ENCODE measurements around the gene OR5H1. TPM values are rescaled to one million over a fixed set of nuclear protein-coding genes. Genes with fewer than 3 reads are reported as not detected.
A peak's percentile ranks its signal among the peaks of the same experiment; 100 is the strongest.

OR5H1 gene
- polyA plus RNA-seq (2013, experiment 1 of 2), result not detected
- polyA plus RNA-seq (2013, experiment 2 of 2), result not detected

GRCh38 chr3:98130421-98130820 is at the start of gene OR5H1:
Gene OR5H1, plus strand, starts transcription at chr3:98130721. Its CDS starts 1,977 bp downstream, at chr3:98132698.
- H3K36me3 ChIP-seq (ENCODE audit: control insufficient read depth, insufficient read depth, low read length), result no peaks in the 10 kb centered on the region
- no peak within 1 kb of the TSS for H3K56ac ChIP-seq (ENCODE audit: low read length)
- H3K79me2 ChIP-seq (ENCODE audit: control insufficient read depth, insufficient read depth, low read length), result no peaks in the 10 kb centered on the region
- no peak for DNase-seq
- WGBS (ENCODE audit: extremely low coverage, insufficient coverage, low lambda C conversion rate), result no CpG with 5 or more reads among the region's 1 CpG
- H2BK120ac ChIP-seq (ENCODE audit: low read depth, low read length), result no peak within 1 kb of the TSS
- H3K4me3 ChIP-seq (ENCODE audit: low read length), result no peak within 1 kb of the TSS
- no peak within 1 kb of the TSS for H3K23ac ChIP-seq (ENCODE audit: low read length)
- no peak within 1 kb of the TSS for H2BK15ac ChIP-seq (replicated peaks; ENCODE audit: low read depth)
- no peak within 1 kb of the TSS for H2AK5ac ChIP-seq (ENCODE audit: low read length)
- no peak within 1 kb of the TSS for H3K18ac ChIP-seq (ENCODE audit: low read length)
- no peaks in the 10 kb centered on the region for H3K4me1 ChIP-seq (ENCODE audit: control insufficient read depth, low read depth, low read length)
- H3K4me2 ChIP-seq (ENCODE audit: low read length), result no peak within 1 kb of the TSS
- no peaks in the 10 kb centered on the region for H3K27me3 ChIP-seq (ENCODE audit: insufficient read depth, low read length, poor library complexity)
- H4K5ac ChIP-seq (ENCODE audit: low read length), result no peak within 1 kb of the TSS
- H2BK5ac ChIP-seq (ENCODE audit: low read length), result no peak within 1 kb of the TSS
- H3K27ac ChIP-seq (ENCODE audit: low read depth, low read length), result no peak within 1 kb of the TSS
- no peak within 1 kb of the TSS for H4K8ac ChIP-seq (ENCODE audit: low read depth, low read length)
- no peaks in the 10 kb centered on the region for H3K79me1 ChIP-seq (ENCODE audit: low read length)
- no peak within 1 kb of the TSS for H3K9ac ChIP-seq (ENCODE audit: low read length)
- no peak within 1 kb of the TSS for H3K4ac ChIP-seq (ENCODE audit: low read depth, low read length)

- Histone ChIP-seq H3K56ac (ENCODE audit: low read length) (no peak within 1 kb of the TSS), H3K27ac (ENCODE audit: low read depth, low read length) (no peak within 1 kb of the TSS), H2BK15ac (replicated peaks; ENCODE audit: low read depth) (no peak within 1 kb of the TSS), H4K8ac (ENCODE audit: low read depth, low read length) (peak within 1 kb of the TSS; percentile 28), H2BK5ac (ENCODE audit: low read length) (no peak within 1 kb of the TSS), H3K79me2 (ENCODE audit: control insufficient read depth, insufficient read depth, low read length) (no peaks in the 10 kb centered on the region), H3K4me1 (ENCODE audit: control insufficient read depth, low read depth, low read length) (no peaks in the 10 kb centered on the region), H4K5ac (ENCODE audit: low read length) (no peak within 1 kb of the TSS), H3K27me3 (ENCODE audit: insufficient read depth, low read length, poor library complexity) (no peaks in the 10 kb centered on the region), H3K18ac (ENCODE audit: low read length) (no peak within 1 kb of the TSS), H3K23ac (ENCODE audit: low read length) (no peak within 1 kb of the TSS), H3K4ac (ENCODE audit: low read depth, low read length) (no peak within 1 kb of the TSS), H3K79me1 (ENCODE audit: low read length) (no peaks in the 10 kb centered on the region), H3K4me3 (ENCODE audit: low read length) (no peak within 1 kb of the TSS), H3K36me3 (ENCODE audit: control insufficient read depth, insufficient read depth, low read length) (no peaks in the 10 kb centered on the region), H2AK5ac (ENCODE audit: low read length) (no peak within 1 kb of the TSS), H2BK120ac (ENCODE audit: low read depth, low read length) (no peak within 1 kb of the TSS), H3K9ac (ENCODE audit: low read length) (no peak within 1 kb of the TSS), H3K4me2 (ENCODE audit: low read length) (no peak within 1 kb of the TSS)
- no peak for DNase-seq
- no CpG with 5 or more reads among the region's 4 CpGs for WGBS (ENCODE audit: extremely low coverage, insufficient coverage, low lambda C conversion rate)
Observed at GRCh38 chr3:98086873-98087272, 43.6 kb upstream of the OR5H1 start, which contains the start of gene OR5AC2. Gene OR5AC2, plus strand, starts transcription at chr3:98087173. Its CDS starts 0 bp downstream, at chr3:98087173.

- Histone ChIP-seq H3K27ac (ENCODE audit: low read depth, low read length) (no peak overlapping the region), H3K4me1 (ENCODE audit: control insufficient read depth, low read depth, low read length) (no peaks in the 10 kb centered on the region), H3K9ac (ENCODE audit: low read length) (no peak overlapping the region), H3K23ac (ENCODE audit: low read length) (no peak overlapping the region), H2BK120ac (ENCODE audit: low read depth, low read length) (no peak overlapping the region), H3K18ac (ENCODE audit: low read length) (no peak overlapping the region), H3K79me2 (ENCODE audit: control insufficient read depth, insufficient read depth, low read length) (no peaks in the 10 kb centered on the region), H3K27me3 (ENCODE audit: insufficient read depth, low read length, poor library complexity) (no peaks in the 10 kb centered on the region), H3K4ac (ENCODE audit: low read depth, low read length) (no peak overlapping the region), H3K79me1 (ENCODE audit: low read length) (no peaks in the 10 kb centered on the region), H3K56ac (ENCODE audit: low read length) (no peak overlapping the region), H4K5ac (ENCODE audit: low read length) (no peak overlapping the region), H3K4me3 (ENCODE audit: low read length) (no peak overlapping the region), H2AK5ac (ENCODE audit: low read length) (no peak overlapping the region), H2BK5ac (ENCODE audit: low read length) (no peak overlapping the region), H2BK15ac (replicated peaks; ENCODE audit: low read depth) (no peak overlapping the region), H4K8ac (ENCODE audit: low read depth, low read length) (no peak overlapping the region), H3K36me3 (ENCODE audit: control insufficient read depth, insufficient read depth, low read length) (no peaks in the 10 kb centered on the region), H3K4me2 (ENCODE audit: low read length) (no peak overlapping the region)
- DNase-seq, result peak; percentile 1
- no CpG with 5 or more reads among the region's 5 CpGs for WGBS (ENCODE audit: extremely low coverage, insufficient coverage, low lambda C conversion rate)
Observed at GRCh38 chr3:98095882-98096281, 34.6 kb upstream of the OR5H1 start.

GRCh38 chr3:98099848-98100247 is 30.7 kb upstream of the OR5H1 start:
- H3K27me3 ChIP-seq (ENCODE audit: insufficient read depth, low read length, poor library complexity), result no peaks in the 10 kb centered on the region
- WGBS (ENCODE audit: extremely low coverage, insufficient coverage, low lambda C conversion rate), result no CpG with 5 or more reads among the region's 4 CpGs

GRCh38 chr3:98108162-98108561 is 22.4 kb upstream of the OR5H1 start:
- Histone ChIP-seq H2AK5ac (ENCODE audit: low read length) (no peak overlapping the region), H2BK120ac (ENCODE audit: low read depth, low read length) (no peak overlapping the region), H3K36me3 (ENCODE audit: control insufficient read depth, insufficient read depth, low read length) (no peaks in the 10 kb centered on the region), H3K18ac (ENCODE audit: low read length) (no peak overlapping the region), H3K27ac (ENCODE audit: low read depth, low read length) (no peak overlapping the region), H4K5ac (ENCODE audit: low read length) (no peak overlapping the region), H3K4ac (ENCODE audit: low read depth, low read length) (no peak overlapping the region), H3K4me1 (ENCODE audit: control insufficient read depth, low read depth, low read length) (no peaks in the 10 kb centered on the region), H3K9ac (ENCODE audit: low read length) (no peak overlapping the region), H3K79me2 (ENCODE audit: control insufficient read depth, insufficient read depth, low read length) (no peaks in the 10 kb centered on the region), H3K56ac (ENCODE audit: low read length) (no peak overlapping the region), H3K4me3 (ENCODE audit: low read length) (no peak overlapping the region), H3K4me2 (ENCODE audit: low read length) (no peak overlapping the region), H2BK5ac (ENCODE audit: low read length) (no peak overlapping the region), H2BK15ac (replicated peaks; ENCODE audit: low read depth) (no peak overlapping the region), H4K8ac (ENCODE audit: low read depth, low read length) (no peak overlapping the region), H3K23ac (ENCODE audit: low read length) (no peak overlapping the region), H3K27me3 (ENCODE audit: insufficient read depth, low read length, poor library complexity) (no peaks in the 10 kb centered on the region), H3K79me1 (ENCODE audit: low read length) (no peaks in the 10 kb centered on the region)
- DNase-seq, result no peak
- no CpG with 5 or more reads among the region's 1 CpG for WGBS (ENCODE audit: extremely low coverage, insufficient coverage, low lambda C conversion rate)

More at GRCh38 chr3:98099848-98100247, 30.7 kb upstream of the OR5H1 start:
- H3K4me2 ChIP-seq (ENCODE audit: low read length), result no peak overlapping the region
- no peak overlapping the region for H3K4ac ChIP-seq (ENCODE audit: low read depth, low read length)
- no peaks in the 10 kb centered on the region for H3K4me1 ChIP-seq (ENCODE audit: control insufficient read depth, low read depth, low read length)
- H2BK5ac ChIP-seq (ENCODE audit: low read length), result no peak overlapping the region
- no peak overlapping the region for H3K9ac ChIP-seq (ENCODE audit: low read length)
- no peak overlapping the region for H3K56ac ChIP-seq (ENCODE audit: low read length)
- no peak overlapping the region for H2BK120ac ChIP-seq (ENCODE audit: low read depth, low read length)
- H3K4me3 ChIP-seq (ENCODE audit: low read length), result no peak overlapping the region
- no peaks in the 10 kb centered on the region for H3K36me3 ChIP-seq (ENCODE audit: control insufficient read depth, insufficient read depth, low read length)
- no peaks in the 10 kb centered on the region for H3K79me1 ChIP-seq (ENCODE audit: low read length)
- H2BK15ac ChIP-seq (replicated peaks; ENCODE audit: low read depth), result no peak overlapping the region
- H3K79me2 ChIP-seq (ENCODE audit: control insufficient read depth, insufficient read depth, low read length), result no peaks in the 10 kb centered on the region
- no peak overlapping the region for H4K8ac ChIP-seq (ENCODE audit: low read depth, low read length)
- H3K27ac ChIP-seq (ENCODE audit: low read depth, low read length), result no peak overlapping the region
- no peak overlapping the region for H4K5ac ChIP-seq (ENCODE audit: low read length)
- no peak for DNase-seq
- H3K23ac ChIP-seq (ENCODE audit: low read length), result no peak overlapping the region
- H2AK5ac ChIP-seq (ENCODE audit: low read length), result no peak overlapping the region
- H3K18ac ChIP-seq (ENCODE audit: low read length), result no peak overlapping the region
